ENCODE data around the gene CELF4. TPM values are rescaled to one million over a fixed set of nuclear protein-coding genes. Genes with fewer than 3 reads are reported as not detected.

CELF4 gene
- total and polyA plus RNA-seq, 2 experiments from 2014 or later = 1.6 to 2.1 TPM

GRCh38 chr18:37525262-37525585, 40.4 kb downstream of the CELF4 start:
- Histone ChIP-seq H3K9me3 (ENCODE audit: low read depth) (no peaks in the 10 kb centered on the region), H3K36me3 (no peaks in the 10 kb centered on the region), H3K4me1 (ENCODE audit: low read depth) (no peaks in the 10 kb centered on the region), H3K27ac (no peak overlapping the region), H3K27me3 (peaks cover 40% of the 10 kb centered on the region), H3K4me3 (no peak overlapping the region)
- TF ChIP-seq CTCF (IDR thresholded peaks at IDR 0.05; ENCODE audit: low read depth, low read length) = no peak
- no peak for DNase-seq (ENCODE audit: low read depth in 1 of 2, low spot score in 1 of 2)

- Histone ChIP-seq H3K27me3 (peaks cover 40% of the 10 kb centered on the region), H3K4me1 (ENCODE audit: low read depth) (no peaks in the 10 kb centered on the region), H3K36me3 (no peaks in the 10 kb centered on the region), H3K4me3 (peak overlapping the region; percentile 15), H3K9me3 (ENCODE audit: low read depth) (no peaks in the 10 kb centered on the region), H3K27ac (no peak overlapping the region)
- TF ChIP-seq CTCF (IDR thresholded peaks at IDR 0.05; ENCODE audit: low read depth, low read length) = no peak
- DNase-seq (ENCODE audit: low read depth in 1 of 2, low spot score in 1 of 2) = peak in 1 of 2 donors; percentile 45
These were observed 40.9 kb downstream of the CELF4 start for GRCh38 chr18:37524498-37525261.

- Histone ChIP-seq H3K27ac (no peak overlapping the region), H3K27me3 (peaks cover 40% of the 10 kb centered on the region), H3K9me3 (ENCODE audit: low read depth) (no peaks in the 10 kb centered on the region), H3K4me1 (ENCODE audit: low read depth) (no peaks in the 10 kb centered on the region), H3K4me3 (no peak overlapping the region), H3K36me3 (no peaks in the 10 kb centered on the region)
- DNase-seq (ENCODE audit: low read depth in 1 of 2, low spot score in 1 of 2) = no peak
- TF ChIP-seq CTCF (IDR thresholded peaks at IDR 0.05; ENCODE audit: low read depth, low read length) = no peak
These were observed 41.5 kb downstream of the CELF4 start for GRCh38 chr18:37524139-37524497.

GRCh38 chr18:37521510-37522465, 43.8 kb downstream of the CELF4 start:
- H3K4me1 ChIP-seq (ENCODE audit: low read depth) = no peaks in the 10 kb centered on the region
- DNase-seq (ENCODE audit: low read depth in 1 of 2, low spot score in 1 of 2) = no peak
- TF ChIP-seq CTCF (IDR thresholded peaks at IDR 0.05; ENCODE audit: low read depth, low read length) = no peak
- peaks cover 35% of the 10 kb centered on the region for H3K27me3 ChIP-seq
- no peak overlapping the region for H3K27ac ChIP-seq
- no peaks in the 10 kb centered on the region for H3K9me3 ChIP-seq (ENCODE audit: low read depth)
- H3K36me3 ChIP-seq = no peaks in the 10 kb centered on the region
- no peak overlapping the region for H3K4me3 ChIP-seq

GRCh38 chr18:37520508-37520907, 45.1 kb downstream of the CELF4 start:
- no peak for DNase-seq (ENCODE audit: low read depth in 1 of 2, low spot score in 1 of 2)
- Histone ChIP-seq H3K9me3 (ENCODE audit: low read depth) (no peaks in the 10 kb centered on the region), H3K27me3 (peaks cover 22% of the 10 kb centered on the region), H3K4me1 (ENCODE audit: low read depth) (no peaks in the 10 kb centered on the region), H3K36me3 (no peaks in the 10 kb centered on the region), H3K4me3 (no peak overlapping the region), H3K27ac (no peak overlapping the region)
- no peak for TF ChIP-seq CTCF (IDR thresholded peaks at IDR 0.05; ENCODE audit: low read depth, low read length)
